ENCODE data around the gene POM121L2.

POM121L2 gene

GRCh38 chr6:27312146-27312949 lies at the start of gene POM121L2:
POM121L2 (minus strand) TSS chr6:27312273; CDS start chr6:27312170, 103 bp downstream.
- DNase-seq, result peak; percentile 76

- DNase-seq, result no peak
Measured at GRCh38 chr6:27359231-27359630, 47.2 kb upstream of the POM121L2 start.

GRCh38 chr6:27358786-27359185 lies 46.7 kb upstream of the POM121L2 start:
- no peak for DNase-seq

- no peak for DNase-seq
Measured at GRCh38 chr6:27352850-27353249, 40.8 kb upstream of the POM121L2 start.

- no peak for DNase-seq
Measured at GRCh38 chr6:27334141-27334540, 22.1 kb upstream of the POM121L2 start.

- DNase-seq, result no peak
Measured at GRCh38 chr6:27333642-27334040, 21.6 kb upstream of the POM121L2 start.

GRCh38 chr6:27332692-27333641 lies 20.9 kb upstream of the POM121L2 start:
- DNase-seq, result peak; percentile 64

GRCh38 chr6:27327023-27327738 lies 15.1 kb upstream of the POM121L2 start:
- DNase-seq, result no peak

GRCh38 chr6:27321901-27322300 lies 9.8 kb upstream of the POM121L2 start:
- no peak for DNase-seq

GRCh38 chr6:27321370-27321769 lies 9.3 kb upstream of the POM121L2 start:
- no peak for DNase-seq

- DNase-seq, result no peak
Measured at GRCh38 chr6:27318973-27319372, 6.9 kb upstream of the POM121L2 start.

GRCh38 chr6:27314046-27314445 lies 2.0 kb upstream of the POM121L2 start:
- no peak for DNase-seq

- DNase-seq, result no peak
Measured at GRCh38 chr6:27312950-27313271, 838 bp upstream of the POM121L2 start.

- no peak for DNase-seq
Measured at GRCh38 chr6:27311806-27312145, 297 bp downstream of the POM121L2 start.

- no peak for DNase-seq
Measured at GRCh38 chr6:27303613-27304272, 8.3 kb downstream of the POM121L2 start.

- peak; percentile 62 for DNase-seq
Measured at GRCh38 chr6:27297857-27298730, 14.0 kb downstream of the POM121L2 start.

GRCh38 chr6:27297484-27297856 lies 14.6 kb downstream of the POM121L2 start:
- DNase-seq, result no peak

GRCh38 chr6:27296106-27296783 lies 15.8 kb downstream of the POM121L2 start:
- DNase-seq, result no peak

- no peak for DNase-seq
Measured at GRCh38 chr6:27295301-27296079, 16.6 kb downstream of the POM121L2 start.

GRCh38 chr6:27294409-27294808 lies 17.7 kb downstream of the POM121L2 start:
- DNase-seq, result no peak
